Glutamatergic neuron (in vitro differentiated cells): ENCODE data around the gene ADAMTS6. TPM values are rescaled to one million over a fixed set of nuclear protein-coding genes. Genes with fewer than 3 reads are reported as not detected.

Source experiments
- DNase-seq: peaks from one replicate; pipeline ENCODE4 v3.0.0; 2022
- H3K27ac Mint-ChIP-seq: one replicate; pipeline ENCODE4 v1.8.0; 2020; ENCODE audit warnings: mild to moderate bottlenecking, mixed read lengths, inconsistent platforms; ENCODE audit not compliant: unreplicated experiment
- H3K27me3 Mint-ChIP-seq: one replicate; pipeline ENCODE4 v1.8.0; 2020; ENCODE audit warnings: mild to moderate bottlenecking, moderate library complexity, mixed read lengths, inconsistent platforms; ENCODE audit not compliant: unreplicated experiment
- H3K36me3 Mint-ChIP-seq: one replicate; pipeline ENCODE4 v1.8.0; 2020; ENCODE audit warnings: mild to moderate bottlenecking, mixed read lengths, inconsistent platforms; ENCODE audit not compliant: unreplicated experiment
- H3K4me1 Mint-ChIP-seq: one replicate; pipeline ENCODE4 v1.8.0; 2020; ENCODE audit warnings: mild to moderate bottlenecking, low read depth, mixed read lengths, inconsistent platforms; ENCODE audit not compliant: unreplicated experiment
- H3K4me3 Mint-ChIP-seq: one replicate; pipeline ENCODE4 v1.8.0; 2020; ENCODE audit warnings: mild to moderate bottlenecking, mixed read lengths, inconsistent platforms; ENCODE audit not compliant: unreplicated experiment
- H3K9me3 Mint-ChIP-seq: one replicate; pipeline ENCODE4 v1.8.0; 2020; ENCODE audit warnings: mild to moderate bottlenecking, moderate library complexity, mixed read lengths, inconsistent platforms; ENCODE audit not compliant: unreplicated experiment
- CTCF ChIP-seq: fragments of 200-600 bp; sonication (generic); IDR thresholded peaks from one replicate; pipeline ENCODE4 v1.5.0; 2021; ENCODE audit not compliant: partially characterized antibody, unreplicated experiment
- total RNA-seq: library from RNA; stranded (reverse); fragmentation: NEBNext Ultra II Directional; extraction: Animal tissue kit (Norgen Biotek cat#: 25700); gene quantifications from one replicate; pipeline ENCODE4 v1.2.1, GENCODE V29; 2021; ENCODE audit not compliant: unreplicated experiment

The ADAMTS6 gene
- total RNA-seq, 1 donor from 2014 or later = 2.1 TPM

DNA sequence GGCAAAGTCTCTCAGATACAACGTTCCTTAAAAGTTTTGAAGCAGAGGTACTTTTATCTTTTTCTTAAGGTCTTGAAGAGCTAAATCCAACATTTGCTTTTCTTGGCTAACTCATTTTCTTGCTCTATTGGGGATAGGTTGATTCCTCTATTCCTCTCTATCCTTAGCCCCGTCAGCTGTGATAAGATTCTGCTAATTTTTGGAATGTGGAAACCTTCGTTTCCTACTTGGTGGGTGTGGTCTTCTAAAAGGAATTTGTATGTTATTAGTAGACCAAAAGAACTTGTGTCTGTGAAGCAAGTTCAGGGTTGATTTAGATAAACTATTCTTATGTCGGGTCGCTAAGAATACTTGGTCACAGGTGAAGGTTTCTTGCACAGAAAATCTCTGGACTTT lies 308.6 kb downstream of the ADAMTS6 start:
- no peak for DNase-seq
- no peak overlapping the region for H3K4me3 Mint-ChIP-seq
- H3K4me1 Mint-ChIP-seq = no peaks in the 10 kb centered on the region
- H3K9me3 Mint-ChIP-seq = no peaks in the 10 kb centered on the region
- no peak for TF ChIP-seq CTCF
- no peak overlapping the region for H3K27ac Mint-ChIP-seq
- H3K27me3 Mint-ChIP-seq = no peaks in the 10 kb centered on the region
- no peaks in the 10 kb centered on the region for H3K36me3 Mint-ChIP-seq

GRCh38 chr5:65172486-65173129 lies 309.1 kb downstream of the ADAMTS6 start:
- Mint-ChIP-seq H3K4me3 (no peak overlapping the region), H3K4me1 (no peaks in the 10 kb centered on the region), H3K27me3 (no peaks in the 10 kb centered on the region), H3K36me3 (no peaks in the 10 kb centered on the region), H3K9me3 (no peaks in the 10 kb centered on the region), H3K27ac (no peak overlapping the region)
- no peak for TF ChIP-seq CTCF
- DNase-seq = no peak

GRCh38 chr5:65171645-65172044 lies 310.1 kb downstream of the ADAMTS6 start:
- no peak for TF ChIP-seq CTCF
- no peak for DNase-seq
- no peaks in the 10 kb centered on the region for H3K9me3 Mint-ChIP-seq
- no peaks in the 10 kb centered on the region for H3K36me3 Mint-ChIP-seq
- no peak overlapping the region for H3K4me3 Mint-ChIP-seq
- H3K27me3 Mint-ChIP-seq = no peaks in the 10 kb centered on the region
- H3K4me1 Mint-ChIP-seq = no peaks in the 10 kb centered on the region
- no peak overlapping the region for H3K27ac Mint-ChIP-seq

GRCh38 chr5:65163698-65164097 lies 318.0 kb downstream of the ADAMTS6 start:
- Mint-ChIP-seq H3K9me3 (no peaks in the 10 kb centered on the region), H3K4me3 (no peak overlapping the region), H3K27me3 (no peaks in the 10 kb centered on the region), H3K36me3 (no peaks in the 10 kb centered on the region), H3K4me1 (no peaks in the 10 kb centered on the region), H3K27ac (no peak overlapping the region)
- DNase-seq = no peak
- TF ChIP-seq CTCF = no peak

GRCh38 chr5:65161655-65162054 lies 320.1 kb downstream of the ADAMTS6 start:
- Mint-ChIP-seq H3K27me3 (no peaks in the 10 kb centered on the region), H3K27ac (no peak overlapping the region), H3K4me3 (no peak overlapping the region), H3K36me3 (no peaks in the 10 kb centered on the region), H3K9me3 (no peaks in the 10 kb centered on the region), H3K4me1 (no peaks in the 10 kb centered on the region)
- no peak for TF ChIP-seq CTCF
- no peak for DNase-seq
